Measurements from ENCODE around the gene CARS2. TPM values are rescaled to one million over a fixed set of nuclear protein-coding genes. Genes with fewer than 3 reads are reported as not detected.

The CARS2 gene
- total and polyA plus RNA-seq, 2 donors (not counting 3 experiments of a cell fraction or from before 2014, with no cell fraction given): 42.0 to 51.2 TPM

DNA sequence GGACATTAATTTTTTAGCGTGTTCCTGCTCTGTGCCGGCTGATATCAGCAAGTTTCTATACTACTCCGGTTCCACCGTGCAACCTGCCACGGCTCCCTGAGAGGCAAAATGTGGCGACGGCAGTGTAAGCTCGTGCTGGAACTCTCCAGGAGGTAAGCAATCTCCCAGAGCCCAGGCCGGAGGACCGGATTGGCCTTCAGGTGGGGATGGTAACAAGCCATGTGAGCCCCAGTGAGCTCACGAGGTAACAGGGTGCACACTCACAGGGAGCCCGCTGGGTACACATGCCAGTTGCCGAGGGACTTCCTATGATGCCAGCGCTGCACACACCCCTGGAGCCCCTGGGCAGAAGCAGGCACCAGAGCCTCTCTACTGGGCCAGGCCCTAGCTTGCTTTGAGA lies 52.1 kb downstream of the CARS2 start:
- dilution Hi-C loops (cut with MboI; ENCODE audit: extremely low pct_ligation_motif_present, low sequenced_read_pairs): no loop called here
- CTCF ChIA-PET: interaction anchor here (0.8 kb wide), 1 partner anchor 1790 kb away, joined by 3 read pairs; no protein-coding TSS in a partner anchor

DNA sequence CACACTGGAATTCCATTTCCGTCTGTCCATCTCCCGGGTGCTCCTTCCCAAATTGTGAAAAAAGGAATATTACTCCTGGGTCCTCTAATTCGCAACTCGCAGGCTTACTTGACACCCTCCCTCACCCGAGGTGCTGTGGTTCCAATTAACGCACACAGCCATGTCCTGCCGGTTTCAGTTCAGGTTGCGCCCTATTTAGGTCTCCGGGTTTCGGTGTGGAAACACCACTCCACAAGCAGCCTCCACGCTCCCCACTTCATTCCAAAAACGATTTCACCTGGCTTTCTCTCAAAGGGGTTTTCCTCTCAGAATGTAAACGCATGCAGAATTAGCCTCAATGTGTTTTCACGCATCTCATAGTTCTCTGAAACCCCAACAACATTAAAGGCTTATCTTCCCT lies 52.6 kb downstream of the CARS2 start:
- no peaks in the 10 kb centered on the region for H3K4me1 ChIP-seq (ENCODE audit: control insufficient read depth, extremely low read depth, insufficient read depth, low read length)
- ChIA-PET CTCF (interaction anchor here (0.8 kb wide), 1 partner anchor 1790 kb away, joined by 3 read pairs; no protein-coding TSS in a partner anchor), POLR2A (no interaction called here)
- H3K36me3 ChIP-seq (ENCODE audit: control insufficient read depth in 2 of 2, extremely low read depth in 1 of 2, insufficient read depth in 2 of 2, low read length in 2 of 2): peaks cover 0 to 5% of the 10 kb centered on the region in 2 experiments
- H4K20me1 ChIP-seq (replicated peaks; ENCODE audit: control insufficient read depth, extremely low read depth, insufficient read depth, low read length): no peaks in the 10 kb centered on the region
- no peaks in the 10 kb centered on the region for H3K27me3 ChIP-seq (ENCODE audit: control insufficient read depth in 2 of 2, insufficient read depth in 2 of 2, low read length in 2 of 2)
- H3K9me3 ChIP-seq (replicated peaks; ENCODE audit: control insufficient read depth, insufficient read depth, low read length): no peaks in the 10 kb centered on the region
- H3K79me2 ChIP-seq (ENCODE audit: control insufficient read depth, insufficient read depth, low read length): no peaks in the 10 kb centered on the region
- no peak for TF ChIP-seq POLR2AphosphoS5 (IDR thresholded peaks at IDR 0.05; ENCODE audit: insufficient read depth, low read depth, low read length)
- TF ChIP-seq FOS (IDR thresholded peaks at IDR 0.05; ENCODE audit: borderline replicate concordance, insufficient read depth, low read length): no peak
- TF ChIP-seq EZH2 (IDR thresholded peaks at IDR 0.05; ENCODE audit: borderline replicate concordance, low read depth, low read length, severe bottlenecking): no peak
- TF ChIP-seq, protein P1, sequence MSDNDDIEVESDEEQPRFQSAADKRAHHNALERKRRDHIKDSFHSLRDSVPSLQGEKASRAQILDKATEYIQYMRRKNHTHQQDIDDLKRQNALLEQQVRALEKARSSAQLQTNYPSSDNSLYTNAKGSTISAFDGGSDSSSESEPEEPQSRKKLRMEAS (IDR thresholded peaks at IDR 0.05; ENCODE audit: insufficient read depth, insufficient read length): no peak
- TF ChIP-seq, protein P2, sequence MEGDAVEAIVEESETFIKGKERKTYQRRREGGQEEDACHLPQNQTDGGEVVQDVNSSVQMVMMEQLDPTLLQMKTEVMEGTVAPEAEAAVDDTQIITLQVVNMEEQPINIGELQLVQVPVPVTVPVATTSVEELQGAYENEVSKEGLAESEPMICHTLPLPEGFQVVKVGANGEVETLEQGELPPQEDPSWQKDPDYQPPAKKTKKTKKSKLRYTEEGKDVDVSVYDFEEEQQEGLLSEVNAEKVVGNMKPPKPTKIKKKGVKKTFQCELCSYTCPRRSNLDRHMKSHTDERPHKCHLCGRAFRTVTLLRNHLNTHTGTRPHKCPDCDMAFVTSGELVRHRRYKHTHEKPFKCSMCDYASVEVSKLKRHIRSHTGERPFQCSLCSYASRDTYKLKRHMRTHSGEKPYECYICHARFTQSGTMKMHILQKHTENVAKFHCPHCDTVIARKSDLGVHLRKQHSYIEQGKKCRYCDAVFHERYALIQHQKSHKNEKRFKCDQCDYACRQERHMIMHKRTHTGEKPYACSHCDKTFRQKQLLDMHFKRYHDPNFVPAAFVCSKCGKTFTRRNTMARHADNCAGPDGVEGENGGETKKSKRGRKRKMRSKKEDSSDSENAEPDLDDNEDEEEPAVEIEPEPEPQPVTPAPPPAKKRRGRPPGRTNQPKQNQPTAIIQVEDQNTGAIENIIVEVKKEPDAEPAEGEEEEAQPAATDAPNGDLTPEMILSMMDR (IDR thresholded peaks at IDR 0.05; ENCODE audit: extremely low read depth in 1 of 2, insufficient read depth in 1 of 2, low read depth in 1 of 2, low read length in 2 of 2): no peak
- TF ChIP-seq POLR2A (IDR thresholded peaks at IDR 0.05; ENCODE audit: low read depth, low read length): no peak
- no peak for TF ChIP-seq MYC (IDR thresholded peaks at IDR 0.05; ENCODE audit: low read depth, low read length)
- no peak overlapping the region for H3K27ac ChIP-seq (ENCODE audit: insufficient read depth, low read depth, low read length)
- H3K9ac ChIP-seq (replicated peaks; ENCODE audit: extremely low read depth, insufficient read depth, low read length): no peak overlapping the region
- H3K4me3 ChIP-seq (replicated peaks in 1 of 3; ENCODE audit: insufficient read depth in 1 of 3, low read depth in 1 of 3, low read length in 3 of 3): no peak overlapping the region
- no peak overlapping the region for H2AFZ ChIP-seq (ENCODE audit: low read depth, low read length)
- no peak for FAIRE-seq
- no peaks in the 10 kb centered on the region for H3K9me1 ChIP-seq (replicated peaks; ENCODE audit: control insufficient read depth, extremely low read depth, insufficient read depth, low read length)
- H3K4me2 ChIP-seq (ENCODE audit: insufficient read depth, low read length): no peak overlapping the region
- BruUV-seq (replicated peaks): no TSS peak
- dilution Hi-C loops (cut with MboI; ENCODE audit: extremely low pct_ligation_motif_present, low sequenced_read_pairs) (no loop called here), intact Hi-C loops (cut with micrococcal nuclease) (no loop called here)
- DNase-seq (ENCODE audit: low read depth, low spot score): no peak

More for the DNA sequence above, 52.1 kb downstream of the CARS2 start:
- Histone ChIP-seq H3K9me1 (replicated peaks; ENCODE audit: control insufficient read depth, extremely low read depth, insufficient read depth, low read length) (no peaks in the 10 kb centered on the region), H4K20me1 (replicated peaks; ENCODE audit: control insufficient read depth, extremely low read depth, insufficient read depth, low read length) (no peaks in the 10 kb centered on the region), H3K4me1 (ENCODE audit: control insufficient read depth, extremely low read depth, insufficient read depth, low read length) (no peaks in the 10 kb centered on the region), H3K27ac (ENCODE audit: insufficient read depth, low read depth, low read length) (no peak overlapping the region), H3K9me3 (replicated peaks; ENCODE audit: control insufficient read depth, insufficient read depth, low read length) (no peaks in the 10 kb centered on the region), H3K36me3 (ENCODE audit: control insufficient read depth in 2 of 2, extremely low read depth in 1 of 2, insufficient read depth in 2 of 2, low read length in 2 of 2) (peaks cover 0 to 5% of the 10 kb centered on the region in 2 experiments), H2AFZ (ENCODE audit: low read depth, low read length) (no peak overlapping the region), H3K9ac (replicated peaks; ENCODE audit: extremely low read depth, insufficient read depth, low read length) (no peak overlapping the region), H3K27me3 (ENCODE audit: control insufficient read depth in 2 of 2, insufficient read depth in 2 of 2, low read length in 2 of 2) (no peaks in the 10 kb centered on the region), H3K4me3 (replicated peaks in 1 of 3; ENCODE audit: insufficient read depth in 1 of 3, low read depth in 1 of 3, low read length in 3 of 3) (no peak overlapping the region), H3K4me2 (ENCODE audit: insufficient read depth, low read length) (no peak overlapping the region), H3K79me2 (ENCODE audit: control insufficient read depth, insufficient read depth, low read length) (no peaks in the 10 kb centered on the region)
- DNase-seq (ENCODE audit: low read depth, low spot score) (no peak), FAIRE-seq (no peak)
- POLR2A ChIA-PET: no interaction called here
- no TSS peak for BruUV-seq (replicated peaks)
- intact Hi-C loops (cut with micrococcal nuclease): no loop called here
- TF ChIP-seq, protein P2 (IDR thresholded peaks at IDR 0.05; ENCODE audit: extremely low read depth in 1 of 2, insufficient read depth in 1 of 2, low read depth in 1 of 2, low read length in 2 of 2): no peak
- TF ChIP-seq FOS (IDR thresholded peaks at IDR 0.05; ENCODE audit: borderline replicate concordance, insufficient read depth, low read length) (no peak), GATA2 (IDR thresholded peaks at IDR 0.05; ENCODE audit: insufficient read depth, insufficient read length, low read depth, low read length) (no peak), MYC (IDR thresholded peaks at IDR 0.05; ENCODE audit: low read depth, low read length) (no peak), EZH2 (IDR thresholded peaks at IDR 0.05; ENCODE audit: borderline replicate concordance, low read depth, low read length, severe bottlenecking) (no peak), JUN (IDR thresholded peaks at IDR 0.05; ENCODE audit: borderline replicate concordance, insufficient read depth, insufficient read length, low read depth) (no peak)
